ENCODE measurements around the gene C1orf21.

C1orf21 gene

DNA sequence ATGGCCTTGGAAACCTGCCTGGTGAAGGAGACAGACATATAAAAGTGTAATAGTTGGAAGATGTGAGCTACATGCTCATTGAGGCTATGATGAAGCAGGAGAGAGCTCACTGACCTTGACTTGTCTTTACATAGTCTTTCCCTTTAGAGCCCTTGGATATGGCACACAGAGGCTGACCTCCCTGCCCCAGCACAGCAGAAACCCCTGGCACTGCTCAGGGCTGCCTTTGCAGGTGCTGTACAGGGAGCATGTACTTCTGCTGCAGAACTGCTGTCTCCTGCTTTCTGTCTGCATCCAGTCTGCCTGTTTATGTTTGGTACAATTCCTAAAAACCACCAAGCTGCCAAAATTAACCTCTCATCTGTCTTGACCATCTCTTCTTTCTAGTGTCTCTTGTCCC lies 80.5 kb downstream of the C1orf21 start:
- Histone ChIP-seq H3K36me3 (ENCODE audit: insufficient read depth, low read length) (0 out of 2 replicates have a peak, but pooled peaks cover 2% of the 10 kb centered on the region), H3K9me3 (ENCODE audit: low read depth, low read length) (no peaks in the 10 kb centered on the region), H3K4me3 (no peak overlapping the region), H3K27ac (no peak overlapping the region), H3K9ac (ENCODE audit: insufficient read length) (no peak overlapping the region)
- TF ChIP-seq FOXP2 (optimal IDR thresholded peaks at IDR 0.05; ENCODE audit: control extremely low read depth, extremely low read length, insufficient read depth) (no peak), POLR2AphosphoS5 (IDR thresholded peaks at IDR 0.05; ENCODE audit: borderline replicate concordance, low read depth, low read length) (no peak), EZH2 (IDR thresholded peaks at IDR 0.05) (no peak)
- no peak for DNase-seq (ENCODE audit: low read depth, low spot score)

DNA sequence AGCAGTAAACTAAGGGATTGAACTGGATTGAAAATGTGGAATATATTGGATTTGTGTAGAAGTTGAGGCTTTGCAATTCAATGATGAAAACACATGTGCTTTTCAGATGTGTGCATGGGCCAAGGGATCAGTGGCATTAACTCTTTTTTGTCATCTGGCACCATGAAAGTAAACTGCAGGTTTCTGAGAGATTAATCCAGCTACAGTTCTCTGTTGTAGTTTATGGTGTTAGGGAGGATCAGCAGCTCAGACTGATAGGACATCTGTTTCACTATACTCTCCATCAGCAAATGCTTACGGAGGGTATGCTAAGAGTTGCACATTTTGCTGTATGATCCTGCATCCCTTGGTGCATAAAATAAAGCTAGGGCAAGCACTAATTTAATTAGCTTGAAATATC lies 82.6 kb downstream of the C1orf21 start:
- Histone ChIP-seq H3K9ac (ENCODE audit: insufficient read length) (no peak overlapping the region), H3K9me3 (ENCODE audit: low read depth, low read length) (peaks cover 4% of the 10 kb centered on the region; the same call in 1 of the 2 replicates), H3K27ac (no peak overlapping the region), H3K4me3 (no peak overlapping the region), H3K36me3 (ENCODE audit: insufficient read depth, low read length) (peaks cover 2% of the 10 kb centered on the region; the same call in 1 of the 2 replicates)
- TF ChIP-seq FOXP2 (optimal IDR thresholded peaks at IDR 0.05; ENCODE audit: control extremely low read depth, extremely low read length, insufficient read depth), result no peak
- TF ChIP-seq EZH2 (IDR thresholded peaks at IDR 0.05), result no peak
- TF ChIP-seq POLR2AphosphoS5 (IDR thresholded peaks at IDR 0.05; ENCODE audit: borderline replicate concordance, low read depth, low read length), result no peak
- no peak for DNase-seq (ENCODE audit: low read depth, low spot score)

DNA sequence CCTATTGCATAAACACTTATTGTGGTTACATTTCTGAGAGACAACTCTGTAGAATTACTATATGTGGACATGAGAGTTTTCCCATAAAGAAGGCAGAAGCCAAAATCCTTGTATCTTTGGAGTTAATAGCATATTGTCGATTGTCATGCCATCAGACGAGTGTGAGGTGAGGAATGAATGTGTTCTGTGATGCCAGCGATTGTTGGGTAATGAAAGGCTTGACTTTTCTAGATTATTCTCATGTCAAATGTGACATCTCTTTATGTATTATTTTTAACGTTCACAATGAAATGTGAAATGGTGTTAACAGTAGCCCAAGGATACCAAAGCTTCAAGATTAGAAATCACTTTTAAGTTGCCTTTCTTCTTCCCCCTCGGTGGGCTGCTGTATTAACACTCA lies 84.9 kb downstream of the C1orf21 start:
- Histone ChIP-seq H3K36me3 (ENCODE audit: insufficient read depth, low read length) (peaks cover 9% of the 10 kb centered on the region; the same call in 1 of the 2 replicates), H3K9ac (ENCODE audit: insufficient read length) (no peak overlapping the region), H3K9me3 (ENCODE audit: low read depth, low read length) (peaks cover 4% of the 10 kb centered on the region; the same call in 1 of the 2 replicates), H3K27ac (no peak overlapping the region), H3K4me3 (no peak overlapping the region)
- DNase-seq (ENCODE audit: low read depth, low spot score), result no peak
- TF ChIP-seq FOXP2 (optimal IDR thresholded peaks at IDR 0.05; ENCODE audit: control extremely low read depth, extremely low read length, insufficient read depth) (no peak), EZH2 (IDR thresholded peaks at IDR 0.05) (no peak), POLR2AphosphoS5 (IDR thresholded peaks at IDR 0.05; ENCODE audit: borderline replicate concordance, low read depth, low read length) (no peak)

DNA sequence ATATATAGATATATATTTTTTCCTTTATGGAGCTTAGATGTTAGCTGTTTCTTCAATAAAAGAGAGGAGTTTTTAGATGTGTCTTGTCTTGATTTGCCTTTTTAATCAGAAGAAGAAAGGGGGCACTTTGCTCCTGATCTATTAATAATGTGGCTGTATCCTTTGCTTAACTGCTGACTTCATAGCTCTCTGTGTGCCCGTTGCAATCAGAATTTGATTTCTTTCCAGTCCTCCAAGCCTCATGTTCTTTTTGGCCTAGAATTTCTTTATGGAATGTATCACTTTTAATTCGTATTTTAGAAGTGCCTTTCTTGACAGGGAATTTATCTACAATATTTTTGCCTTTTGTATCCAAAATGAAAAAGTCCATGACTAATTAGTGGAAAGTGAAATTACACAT lies 85.3 kb downstream of the C1orf21 start:
- Histone ChIP-seq H3K4me3 (no peak overlapping the region), H3K36me3 (ENCODE audit: insufficient read depth, low read length) (peaks cover 12% of the 10 kb centered on the region; the same call in 1 of the 2 replicates), H3K9me3 (ENCODE audit: low read depth, low read length) (peaks cover 4% of the 10 kb centered on the region; the same call in 1 of the 2 replicates), H3K27ac (no peak overlapping the region), H3K9ac (ENCODE audit: insufficient read length) (no peak overlapping the region)
- TF ChIP-seq EZH2 (IDR thresholded peaks at IDR 0.05) (no peak), FOXP2 (optimal IDR thresholded peaks at IDR 0.05; ENCODE audit: control extremely low read depth, extremely low read length, insufficient read depth) (no peak), POLR2AphosphoS5 (IDR thresholded peaks at IDR 0.05; ENCODE audit: borderline replicate concordance, low read depth, low read length) (no peak)
- no peak for DNase-seq (ENCODE audit: low read depth, low spot score)

DNA sequence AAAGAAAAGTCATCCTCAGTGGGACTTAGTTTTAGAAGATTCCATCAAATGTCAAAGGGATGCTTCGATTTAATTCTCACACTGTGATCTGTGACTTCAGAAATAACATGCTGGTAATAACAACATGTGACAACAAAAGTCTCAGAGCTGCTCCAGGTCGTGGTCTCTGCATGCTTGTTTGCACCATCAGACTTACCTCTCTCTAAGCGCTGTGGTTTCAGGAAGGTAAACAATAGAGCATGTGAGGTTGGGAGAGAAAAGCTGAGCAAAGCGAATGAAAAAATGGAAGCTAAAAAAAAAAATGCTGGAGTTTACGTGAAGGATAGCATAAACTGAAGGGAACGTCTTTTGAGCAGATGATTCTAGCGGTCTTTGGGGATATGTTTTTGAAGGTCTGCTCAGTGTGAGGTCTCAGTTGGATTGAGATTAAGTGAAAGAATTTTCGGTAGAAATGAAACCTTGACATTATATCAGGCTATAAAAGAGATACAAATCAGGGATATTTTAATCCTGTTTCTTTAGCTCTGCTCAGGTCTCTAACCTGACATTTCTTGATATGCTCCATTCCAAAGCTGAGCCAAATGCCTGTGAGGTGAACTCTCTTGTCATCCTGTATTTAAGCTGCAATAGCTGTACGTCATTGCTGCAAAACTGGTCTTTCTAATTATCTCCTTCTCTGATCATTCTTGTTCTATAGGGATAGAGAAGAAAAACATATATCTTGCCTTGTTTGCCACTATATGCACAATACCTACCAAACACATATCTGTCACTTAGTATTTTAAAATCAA lies 86.5 kb downstream of the C1orf21 start:
- Histone ChIP-seq H3K9ac (ENCODE audit: insufficient read length) (no peak overlapping the region), H3K4me3 (no peak overlapping the region), H3K27ac (no peak overlapping the region), H3K36me3 (ENCODE audit: insufficient read depth, low read length) (peaks cover 21% of the 10 kb centered on the region), H3K9me3 (ENCODE audit: low read depth, low read length) (peaks cover 4% of the 10 kb centered on the region; the same call in 1 of the 2 replicates)
- DNase-seq (ENCODE audit: low read depth, low spot score), result no peak
- no peak for TF ChIP-seq EZH2 (IDR thresholded peaks at IDR 0.05)
- no peak for TF ChIP-seq FOXP2 (optimal IDR thresholded peaks at IDR 0.05; ENCODE audit: control extremely low read depth, extremely low read length, insufficient read depth)

DNA sequence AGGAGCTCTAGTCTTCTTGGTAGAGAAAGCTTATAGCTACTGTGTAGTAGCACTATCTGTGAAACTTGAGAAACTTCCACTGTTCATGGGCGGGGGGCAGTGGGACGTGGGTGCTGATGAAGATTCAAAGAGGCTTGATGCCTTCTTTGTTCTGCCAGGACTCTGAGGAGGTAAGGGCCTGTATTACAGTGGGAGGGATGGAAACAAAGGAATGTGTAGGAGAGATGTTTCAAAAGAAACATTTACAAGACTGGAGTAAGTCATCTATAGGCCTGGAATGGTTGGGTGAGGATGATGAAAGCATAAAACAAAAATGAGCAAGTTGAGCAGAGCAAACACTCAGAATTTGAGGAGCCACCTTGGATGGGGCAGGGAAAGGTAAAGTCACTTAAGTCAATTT lies 89.4 kb downstream of the C1orf21 start:
- no peak for TF ChIP-seq EZH2 (IDR thresholded peaks at IDR 0.05)
- no peak for TF ChIP-seq FOXP2 (optimal IDR thresholded peaks at IDR 0.05; ENCODE audit: control extremely low read depth, extremely low read length, insufficient read depth)
- TF ChIP-seq POLR2AphosphoS5 (IDR thresholded peaks at IDR 0.05; ENCODE audit: borderline replicate concordance, low read depth, low read length), result no peak
- H3K4me3 ChIP-seq, result no peak overlapping the region
- peaks cover 4% of the 10 kb centered on the region; the same call in 1 of the 2 replicates for H3K9me3 ChIP-seq (ENCODE audit: low read depth, low read length)
- no peak overlapping the region for H3K27ac ChIP-seq
- DNase-seq (ENCODE audit: low read depth, low spot score), result no peak
- H3K36me3 ChIP-seq (ENCODE audit: insufficient read depth, low read length), result peaks cover 31% of the 10 kb centered on the region
- no peak overlapping the region for H3K9ac ChIP-seq (ENCODE audit: insufficient read length)

DNA sequence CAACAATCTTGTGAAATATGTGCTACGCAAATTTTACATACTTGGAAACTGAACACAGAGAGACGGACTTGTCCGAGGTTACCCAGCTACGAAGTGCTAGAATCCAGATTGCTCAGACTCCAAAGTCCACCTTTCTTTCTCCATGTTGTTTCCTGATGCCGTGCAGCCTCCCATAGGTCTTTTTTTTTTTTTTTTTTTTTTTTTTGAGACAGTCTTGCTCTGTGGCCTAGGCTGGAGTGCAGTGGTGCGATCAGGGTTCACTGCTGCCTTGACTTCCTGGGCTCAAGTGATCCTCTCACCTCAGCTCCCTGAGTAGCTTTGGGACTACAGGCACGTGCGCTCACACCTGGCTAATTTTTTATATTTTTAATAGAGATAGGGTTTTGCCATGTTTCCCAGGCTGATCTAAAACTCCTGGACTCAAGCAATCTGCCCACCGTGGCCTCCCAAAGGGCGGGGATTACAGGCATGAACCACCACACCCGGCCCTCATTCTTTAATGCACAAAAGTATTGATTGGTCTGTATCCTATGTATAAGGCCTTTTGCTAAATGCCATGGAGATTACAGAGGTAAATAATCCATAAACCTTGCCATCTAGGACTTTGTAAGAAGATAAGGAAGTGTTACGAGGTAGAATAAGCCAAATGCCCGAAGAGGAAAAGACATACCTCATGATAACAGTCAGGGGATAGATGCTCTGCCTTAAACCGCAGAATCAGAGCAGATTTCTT lies 92.8 kb downstream of the C1orf21 start:
- Histone ChIP-seq H3K36me3 (ENCODE audit: insufficient read depth, low read length) (peaks cover 34% of the 10 kb centered on the region), H3K9ac (ENCODE audit: insufficient read length) (no peak overlapping the region), H3K27ac (no peak overlapping the region), H3K9me3 (ENCODE audit: low read depth, low read length) (no peaks in the 10 kb centered on the region; the same call in 1 of the 2 replicates), H3K4me3 (no peak overlapping the region)
- no peak for TF ChIP-seq FOXP2 (optimal IDR thresholded peaks at IDR 0.05; ENCODE audit: control extremely low read depth, extremely low read length, insufficient read depth)
- TF ChIP-seq POLR2AphosphoS5 (IDR thresholded peaks at IDR 0.05; ENCODE audit: borderline replicate concordance, low read depth, low read length), result no peak
- TF ChIP-seq EZH2 (IDR thresholded peaks at IDR 0.05), result no peak
- no peak for DNase-seq (ENCODE audit: low read depth, low spot score)

DNA sequence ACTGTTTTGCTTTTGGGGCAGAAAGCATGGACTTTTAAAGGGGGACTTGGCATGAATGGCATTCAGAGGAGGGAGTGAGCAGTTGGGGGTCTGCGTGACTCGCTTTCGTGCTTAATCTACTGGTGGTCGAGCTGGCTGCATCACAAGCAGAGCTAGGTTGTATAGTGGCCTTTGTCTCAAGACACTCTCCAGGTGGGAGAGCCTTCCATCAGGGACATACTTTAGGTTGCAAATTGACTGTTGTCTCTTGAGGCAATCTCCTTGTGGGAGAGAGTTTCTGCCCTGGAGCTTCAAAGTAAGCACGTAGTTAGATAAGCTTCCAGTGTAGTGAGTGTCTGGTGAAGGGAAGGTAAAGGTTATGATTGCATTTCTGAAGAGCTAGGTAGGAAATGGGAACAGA lies 93.9 kb downstream of the C1orf21 start:
- no peak for DNase-seq (ENCODE audit: low read depth, low spot score)
- no peak overlapping the region for H3K27ac ChIP-seq
- H3K4me3 ChIP-seq, result no peak overlapping the region
- peaks cover 28% of the 10 kb centered on the region for H3K36me3 ChIP-seq (ENCODE audit: insufficient read depth, low read length)
- H3K9me3 ChIP-seq (ENCODE audit: low read depth, low read length), result no peaks in the 10 kb centered on the region
- no peak overlapping the region for H3K9ac ChIP-seq (ENCODE audit: insufficient read length)
- TF ChIP-seq EZH2 (IDR thresholded peaks at IDR 0.05), result no peak
- no peak for TF ChIP-seq FOXP2 (optimal IDR thresholded peaks at IDR 0.05; ENCODE audit: control extremely low read depth, extremely low read length, insufficient read depth)
- no peak for TF ChIP-seq POLR2AphosphoS5 (IDR thresholded peaks at IDR 0.05; ENCODE audit: borderline replicate concordance, low read depth, low read length)
